NCI-H526 treated with DMSO at 0.1 percent for 48 hours (cell line): ENCODE data around the gene CNOT2.

Experiments
- DNase-seq: peaks from one replicate; lab custom pipeline; 2025; lab: John Stamatoyannopoulos, UW

The CNOT2 gene

GRCh38 chr12:70242695-70243509, at the start of gene CNOT2:
Gene CNOT2, plus strand, starts transcription at chr12:70243433. Its CDS starts 34,794 bp downstream, at chr12:70278227.
- peak; percentile 85 for DNase-seq

DNA sequence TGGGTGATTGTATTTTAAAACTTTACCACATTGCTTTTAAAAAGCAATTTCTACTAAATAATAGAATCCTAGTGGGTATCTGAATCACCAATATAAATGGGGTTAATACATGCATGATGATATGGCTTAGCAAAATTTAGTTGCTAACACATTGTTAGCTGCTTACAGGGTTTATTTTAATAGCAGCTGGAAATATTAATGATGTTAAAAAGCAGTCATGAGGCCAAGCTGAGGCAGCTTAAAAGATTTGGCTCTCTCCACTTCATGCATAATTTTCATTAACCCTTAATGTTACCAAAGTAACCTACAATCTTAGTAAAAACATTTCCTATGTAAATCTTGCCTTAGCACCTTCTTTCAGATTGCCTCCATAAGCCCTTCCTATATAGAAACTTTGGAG, 49.2 kb upstream of the CNOT2 start:
- no peak for DNase-seq

GRCh38 chr12:70196811-70197281, 46.4 kb upstream of the CNOT2 start:
- DNase-seq = no peak

DNA sequence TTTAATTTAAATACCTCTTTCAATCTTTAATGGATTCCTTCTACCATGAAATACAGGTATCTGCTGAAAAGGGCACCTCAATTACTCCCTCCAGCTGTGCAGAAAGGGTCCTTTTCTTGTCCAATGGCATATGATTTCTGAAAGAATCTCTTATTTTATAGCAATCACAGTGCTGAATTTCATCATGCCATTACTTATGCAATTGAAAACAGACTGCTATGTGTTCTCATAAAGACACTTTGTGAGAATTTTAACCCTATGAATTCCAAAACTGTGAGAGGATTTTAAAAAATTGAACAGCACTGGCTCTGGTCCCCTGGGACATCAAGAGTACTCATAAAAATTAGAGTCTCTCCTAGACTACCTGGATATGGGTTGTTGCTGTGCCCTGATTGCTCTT, 45.9 kb upstream of the CNOT2 start:
- DNase-seq = no peak

GRCh38 chr12:70213707-70214106, 29.5 kb upstream of the CNOT2 start:
- DNase-seq = no peak

DNA sequence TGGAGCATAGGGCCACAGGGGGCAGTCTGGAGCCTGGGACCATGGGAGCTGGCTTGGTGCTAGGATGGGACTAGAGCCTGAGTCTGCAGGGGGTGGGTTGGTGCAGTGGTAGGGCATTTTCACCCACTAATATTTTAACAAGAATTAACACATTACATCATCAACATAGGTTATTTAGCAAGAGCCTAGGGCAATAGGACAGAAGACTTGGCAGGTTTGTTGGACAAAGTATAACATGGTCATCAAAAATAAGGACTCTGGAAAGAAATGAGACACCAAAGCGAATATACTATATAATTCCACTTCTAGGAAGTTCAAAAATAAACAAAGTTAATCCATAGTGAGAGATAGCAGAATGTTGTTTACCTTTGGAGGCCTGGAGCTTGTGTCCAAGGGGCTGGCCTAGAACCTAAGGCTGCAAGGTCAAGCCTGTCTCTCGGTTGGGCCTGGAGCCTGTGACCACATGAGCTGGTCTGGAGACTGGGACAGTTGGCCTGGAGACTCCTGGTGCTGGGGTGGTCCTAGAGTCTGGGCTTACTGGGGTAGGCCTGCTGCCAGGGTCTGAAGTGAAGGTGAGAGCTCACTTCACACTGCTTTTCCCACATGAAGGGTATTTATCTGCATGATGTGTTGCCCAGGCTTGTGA, 28.1 kb upstream of the CNOT2 start:
- DNase-seq = no peak

GRCh38 chr12:70217416-70217815, 25.8 kb upstream of the CNOT2 start:
- DNase-seq = no peak

GRCh38 chr12:70221626-70222025, 21.6 kb upstream of the CNOT2 start:
- DNase-seq = no peak

GRCh38 chr12:70227911-70228310, 15.3 kb upstream of the CNOT2 start:
- peak; percentile 81 for DNase-seq

DNA sequence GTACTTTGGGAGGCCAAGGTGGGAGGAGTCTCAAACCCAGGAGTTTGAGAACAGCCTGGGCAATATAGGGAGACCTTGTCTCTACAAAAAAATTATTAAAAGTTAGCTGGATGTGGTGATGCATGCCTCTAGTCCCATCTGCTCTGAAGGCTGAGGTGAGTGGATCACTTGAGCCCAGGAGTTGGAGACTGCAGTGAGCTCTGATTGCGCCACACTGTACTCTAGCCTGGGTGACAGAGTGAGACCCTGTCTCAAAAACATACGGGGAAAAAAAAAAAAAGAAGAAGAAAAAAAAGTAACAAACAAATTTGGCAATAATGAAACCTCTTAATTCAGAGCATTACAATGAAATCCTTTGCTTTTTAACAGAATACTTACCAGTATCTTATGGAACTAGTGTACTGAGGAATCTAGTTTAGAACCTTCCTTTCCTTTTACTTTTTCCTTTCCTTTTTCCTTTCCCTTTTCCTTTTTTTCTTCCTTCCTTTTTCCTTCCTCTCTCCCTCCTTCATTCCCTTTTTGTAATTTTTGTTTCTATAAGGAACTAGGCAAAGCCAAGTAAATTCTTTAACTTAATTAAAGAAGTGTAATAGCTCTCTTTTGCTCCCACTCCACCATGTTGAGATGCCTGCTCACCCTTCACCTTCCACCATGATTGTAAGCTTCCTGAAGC, 12.2 kb upstream of the CNOT2 start:
- no peak for DNase-seq

DNA sequence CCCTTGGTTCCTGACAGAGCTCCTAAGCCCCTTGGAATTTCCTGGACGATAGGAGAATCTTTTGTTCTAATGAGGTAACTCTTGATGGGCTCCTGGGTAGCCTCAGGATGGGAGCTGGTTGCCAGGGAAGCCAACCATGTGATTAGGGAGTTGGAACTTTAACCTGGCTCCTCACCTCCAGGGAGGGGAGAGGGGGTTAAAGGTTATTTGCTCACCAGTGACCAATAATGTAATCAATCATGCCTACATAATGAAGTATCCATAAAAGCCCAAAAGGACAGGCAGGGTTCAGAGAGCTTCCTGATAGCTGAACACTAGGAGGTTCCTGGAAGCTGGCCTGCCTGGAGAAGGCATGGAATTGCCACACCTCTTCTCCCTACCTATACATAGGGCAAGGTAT, 6.2 kb upstream of the CNOT2 start:
- DNase-seq = no peak

GRCh38 chr12:70240673-70241072, 2.6 kb upstream of the CNOT2 start:
- no peak for DNase-seq

DNA sequence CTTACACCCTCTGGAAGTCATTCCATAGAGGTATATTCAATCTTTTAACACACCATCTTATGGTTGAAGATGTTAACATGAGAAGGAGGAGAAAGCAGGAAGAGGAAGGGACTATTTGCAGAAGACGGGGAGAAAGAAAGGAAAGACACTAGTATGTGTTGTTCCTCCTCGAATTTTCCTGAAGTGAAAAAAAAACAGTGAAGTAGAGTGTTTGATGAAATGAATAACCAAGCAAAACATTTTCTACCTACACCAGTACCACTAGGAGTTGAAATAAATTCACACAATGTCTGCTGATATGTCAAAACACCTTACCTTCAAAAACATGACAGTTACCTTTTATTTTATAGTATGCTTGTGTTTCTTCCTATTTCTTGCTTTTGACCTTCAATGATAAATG, 1.4 kb upstream of the CNOT2 start:
- no peak for DNase-seq

DNA sequence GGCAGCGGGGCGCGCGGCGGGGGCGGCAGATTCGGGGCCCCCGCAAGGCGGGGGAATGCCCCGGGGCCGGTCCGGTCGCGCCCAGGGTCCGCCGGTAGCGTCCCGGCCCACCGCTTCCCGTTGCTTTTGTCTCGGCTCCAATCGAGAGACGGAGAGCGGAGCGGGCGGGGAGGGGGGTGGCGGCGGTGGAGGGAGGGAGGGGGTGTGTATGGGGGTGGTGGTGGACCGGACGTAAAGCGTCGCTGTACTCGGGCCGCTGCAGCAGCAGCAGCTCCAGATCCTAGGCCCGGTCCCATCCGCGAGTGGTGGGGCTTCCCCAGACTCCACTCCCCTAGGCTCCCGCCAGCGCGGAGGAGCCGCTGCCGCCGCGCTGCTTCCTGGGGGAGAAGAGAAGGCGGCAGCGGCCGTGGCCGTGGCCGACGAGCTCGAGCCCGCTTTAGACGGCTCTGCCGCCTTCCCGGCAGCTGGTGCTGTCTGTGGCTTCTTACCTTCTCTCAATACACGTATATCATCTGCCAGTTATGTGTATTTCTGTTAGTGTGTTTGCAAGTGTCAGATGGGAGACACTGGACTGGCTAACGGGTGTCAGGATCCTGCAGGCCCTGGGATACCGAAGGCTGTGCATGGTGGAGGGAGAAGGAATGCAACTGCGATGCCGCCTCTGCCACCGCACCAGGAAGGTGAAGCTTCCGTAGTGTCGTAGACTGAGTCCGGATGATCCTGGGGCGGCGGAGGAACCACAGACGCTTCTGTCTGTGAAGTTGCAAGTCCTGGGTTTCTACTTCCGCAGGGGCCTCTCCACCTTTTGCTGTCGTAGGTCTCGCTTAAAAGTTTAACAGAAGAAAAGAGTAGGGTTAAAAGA, 508 bp downstream of the CNOT2 start:
- peak; percentile 67 for DNase-seq

DNA sequence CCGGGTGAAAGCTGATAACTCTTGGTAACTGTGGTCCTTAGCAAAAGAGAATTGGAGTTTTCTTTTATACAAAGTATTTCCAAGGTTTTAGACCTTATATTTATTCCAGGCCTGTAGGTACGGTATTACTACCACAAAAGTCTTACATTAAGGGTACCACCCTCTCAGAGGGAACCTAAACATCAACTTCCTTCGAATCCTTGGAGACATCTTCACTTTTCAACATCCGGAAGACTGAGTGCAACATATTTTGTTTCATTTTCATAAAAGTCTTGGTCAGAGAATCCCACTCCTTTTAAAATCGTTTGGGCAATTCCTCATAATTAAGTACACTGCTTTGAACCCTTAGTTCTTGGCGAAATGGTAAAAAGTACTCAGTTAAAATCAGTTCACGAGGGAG, 1.2 kb downstream of the CNOT2 start:
- no peak for DNase-seq

DNA sequence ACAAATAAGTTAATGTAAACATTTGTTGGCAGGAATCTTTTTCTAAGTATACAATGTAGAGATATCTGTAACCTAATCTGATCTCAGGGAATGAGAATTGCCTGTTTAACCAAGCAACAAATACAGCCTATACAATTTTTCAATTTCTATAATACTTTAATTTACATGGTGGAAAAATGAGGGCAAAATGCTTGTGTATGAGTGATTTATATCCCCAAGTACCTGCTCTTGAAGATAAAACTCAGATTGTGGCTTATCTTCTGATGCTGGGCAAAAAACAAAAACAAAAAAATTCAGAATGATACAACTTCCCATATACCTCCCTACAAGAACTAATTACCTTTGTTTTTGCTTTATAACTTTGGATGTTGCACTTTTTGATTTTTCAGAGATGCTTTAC, 2.2 kb downstream of the CNOT2 start:
- DNase-seq = no peak

- peak; percentile 44 for DNase-seq
Observed at GRCh38 chr12:70246580-70246979, 3.3 kb downstream of the CNOT2 start.

- DNase-seq = no peak
Observed at GRCh38 chr12:70247653-70248199, 4.5 kb downstream of the CNOT2 start.

DNA sequence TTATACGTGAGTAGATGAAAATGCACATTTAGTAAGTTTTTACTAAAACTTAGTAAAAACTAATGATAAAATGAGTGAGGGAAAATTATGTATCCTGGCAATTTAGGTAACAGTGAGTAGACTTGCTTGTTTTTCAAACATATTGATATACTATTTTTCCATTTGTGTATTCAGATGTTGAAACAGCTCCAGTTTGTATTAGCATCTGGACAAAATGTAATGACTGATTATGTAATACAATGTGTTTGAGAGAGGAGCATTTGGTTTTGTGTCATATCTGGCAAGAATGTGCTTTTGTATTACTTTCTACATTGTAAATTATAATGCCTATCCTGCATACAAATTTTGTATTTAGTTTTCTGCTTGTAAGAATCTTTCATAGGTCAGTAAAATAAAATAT, 5.6 kb downstream of the CNOT2 start:
- no peak for DNase-seq

GRCh38 chr12:70249903-70250302, 6.7 kb downstream of the CNOT2 start:
- no peak for DNase-seq

GRCh38 chr12:70251226-70251625, 8.0 kb downstream of the CNOT2 start:
- no peak for DNase-seq

- DNase-seq = peak; percentile 14
Observed at GRCh38 chr12:70251661-70252060, 8.4 kb downstream of the CNOT2 start.
